GM19099 (cell line): ENCODE data around the gene SETD1B.

Source experiments
- POLR2A ChIP-seq: IDR thresholded peaks from 3 replicates; pipeline ENCODE4 v1.6.1; 2011; ENCODE audit warnings: low read depth; ENCODE audit not compliant: insufficient read length; ENCODE audit errors: extremely low read depth

SETD1B gene

GRCh38 chr12:121803861-121804416 lies at the start of gene SETD1B:
Gene SETD1B, plus strand, starts transcription at chr12:121804009. Its CDS starts 729 bp downstream, at chr12:121804738.
- peak; percentile 56 for TF ChIP-seq POLR2A

- no peak for TF ChIP-seq POLR2A
Observed at GRCh38 chr12:121754836-121755235, 49.0 kb upstream of the SETD1B start.

GRCh38 chr12:121755591-121755990 lies 48.2 kb upstream of the SETD1B start:
- TF ChIP-seq POLR2A = no peak

- no peak for TF ChIP-seq POLR2A
Observed at GRCh38 chr12:121762269-121762668, 41.5 kb upstream of the SETD1B start.

GRCh38 chr12:121764808-121765207 lies 39.0 kb upstream of the SETD1B start:
- no peak for TF ChIP-seq POLR2A

- no peak for TF ChIP-seq POLR2A
Observed at GRCh38 chr12:121765573-121765972, 38.2 kb upstream of the SETD1B start.

- no peak for TF ChIP-seq POLR2A
Observed at GRCh38 chr12:121766290-121767039, 37.3 kb upstream of the SETD1B start.

- TF ChIP-seq POLR2A = no peak
Observed at GRCh38 chr12:121767525-121768016, 36.2 kb upstream of the SETD1B start.

GRCh38 chr12:121769297-121769830 lies 34.4 kb upstream of the SETD1B start:
- no peak for TF ChIP-seq POLR2A

GRCh38 chr12:121769831-121770301 lies 33.9 kb upstream of the SETD1B start:
- TF ChIP-seq POLR2A = no peak

- no peak for TF ChIP-seq POLR2A
Observed at GRCh38 chr12:121770388-121770787, 33.4 kb upstream of the SETD1B start.

GRCh38 chr12:121770813-121771625 lies 32.8 kb upstream of the SETD1B start:
- TF ChIP-seq POLR2A = no peak

GRCh38 chr12:121773011-121773777 lies 30.6 kb upstream of the SETD1B start:
- TF ChIP-seq POLR2A = no peak

GRCh38 chr12:121774968-121775474 lies 28.8 kb upstream of the SETD1B start:
- TF ChIP-seq POLR2A = no peak
